Esophagus squamous epithelium (tissue), 4 donors: ENCODE measurements around the gene MYO7B.

ENCODE experiments used
- POLR2A ChIP-seq, 4 donors: fragments of 450-650 bp; IDR thresholded peaks; one replicate each; pipeline ENCODE4 v1.6.1; 2017; ENCODE audit warnings: antibody characterized with exemption in 4 of 4, mild to moderate bottlenecking in 4 of 4, moderate library complexity in 3 of 4
- TF ChIP-seq, protein P1 (sequence below), 6 experiments: fragments of 450-650 bp in 4 of 6; fragments of 200-600 bp in 2 of 6; sonication (generic) in 2 of 6; IDR thresholded peaks; one replicate each; pipeline ENCODE4 v1.5.1; 2016 to 2019; ENCODE audit warnings: antibody characterized with exemption in 6 of 6, mild to moderate bottlenecking in 4 of 6, moderate library complexity in 4 of 6

DNA sequence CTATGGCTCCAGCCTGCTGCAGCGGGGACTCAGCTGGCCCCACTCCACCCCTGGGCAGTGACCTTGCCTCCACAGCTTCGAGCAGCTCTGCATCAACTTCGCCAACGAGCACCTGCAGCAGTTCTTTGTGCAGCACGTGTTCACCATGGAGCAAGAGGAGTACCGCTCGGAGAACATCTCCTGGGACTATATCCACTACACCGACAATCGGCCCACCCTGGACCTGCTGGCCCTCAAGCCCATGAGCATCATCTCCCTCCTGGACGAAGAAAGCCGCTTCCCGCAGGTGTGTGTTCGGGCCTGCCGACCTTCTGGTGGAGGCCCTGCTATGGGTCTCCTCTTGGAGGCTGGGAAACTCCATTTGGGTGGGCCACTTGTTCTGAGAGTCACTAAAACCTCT lies 48.6 kb downstream of the MYO7B start:
- TF ChIP-seq, protein P1, sequence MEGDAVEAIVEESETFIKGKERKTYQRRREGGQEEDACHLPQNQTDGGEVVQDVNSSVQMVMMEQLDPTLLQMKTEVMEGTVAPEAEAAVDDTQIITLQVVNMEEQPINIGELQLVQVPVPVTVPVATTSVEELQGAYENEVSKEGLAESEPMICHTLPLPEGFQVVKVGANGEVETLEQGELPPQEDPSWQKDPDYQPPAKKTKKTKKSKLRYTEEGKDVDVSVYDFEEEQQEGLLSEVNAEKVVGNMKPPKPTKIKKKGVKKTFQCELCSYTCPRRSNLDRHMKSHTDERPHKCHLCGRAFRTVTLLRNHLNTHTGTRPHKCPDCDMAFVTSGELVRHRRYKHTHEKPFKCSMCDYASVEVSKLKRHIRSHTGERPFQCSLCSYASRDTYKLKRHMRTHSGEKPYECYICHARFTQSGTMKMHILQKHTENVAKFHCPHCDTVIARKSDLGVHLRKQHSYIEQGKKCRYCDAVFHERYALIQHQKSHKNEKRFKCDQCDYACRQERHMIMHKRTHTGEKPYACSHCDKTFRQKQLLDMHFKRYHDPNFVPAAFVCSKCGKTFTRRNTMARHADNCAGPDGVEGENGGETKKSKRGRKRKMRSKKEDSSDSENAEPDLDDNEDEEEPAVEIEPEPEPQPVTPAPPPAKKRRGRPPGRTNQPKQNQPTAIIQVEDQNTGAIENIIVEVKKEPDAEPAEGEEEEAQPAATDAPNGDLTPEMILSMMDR (IDR thresholded peaks at IDR 0.05): no peak
- no peak for TF ChIP-seq POLR2A (IDR thresholded peaks at IDR 0.05)
